HUDEP-2 (cell line): ENCODE results near the gene RBPJ.

Experiments
- DNase-seq, 76 experiments: peaks; one replicate each; lab custom pipeline; 2025; ENCODE audit not compliant: unreplicated experiment in 76 of 76; lab: John Stamatoyannopoulos, UW

RBPJ gene

GRCh38 chr4:26412381-26413372 is 91.9 kb downstream of the RBPJ start:
- no peak for DNase-seq

DNA sequence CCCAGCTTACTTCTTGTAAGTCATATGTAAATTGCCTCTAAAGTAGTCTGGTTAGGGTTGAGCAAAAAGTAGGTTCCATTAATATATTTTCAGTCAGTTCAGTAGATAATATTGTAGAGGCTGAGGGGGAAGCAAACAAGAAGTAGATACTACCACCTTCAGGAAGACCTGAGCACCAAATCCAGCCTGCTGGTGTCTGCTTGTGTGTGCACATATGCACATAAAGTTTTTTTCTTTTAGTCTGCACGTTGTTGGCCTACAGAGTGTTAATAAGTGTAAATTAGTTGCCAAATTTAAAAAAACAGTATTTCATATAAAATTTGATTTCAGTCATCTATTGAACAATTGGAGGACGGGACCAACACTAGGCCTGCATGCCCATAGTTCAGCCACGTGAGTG is 92.8 kb downstream of the RBPJ start:
- DNase-seq = no peak

DNA sequence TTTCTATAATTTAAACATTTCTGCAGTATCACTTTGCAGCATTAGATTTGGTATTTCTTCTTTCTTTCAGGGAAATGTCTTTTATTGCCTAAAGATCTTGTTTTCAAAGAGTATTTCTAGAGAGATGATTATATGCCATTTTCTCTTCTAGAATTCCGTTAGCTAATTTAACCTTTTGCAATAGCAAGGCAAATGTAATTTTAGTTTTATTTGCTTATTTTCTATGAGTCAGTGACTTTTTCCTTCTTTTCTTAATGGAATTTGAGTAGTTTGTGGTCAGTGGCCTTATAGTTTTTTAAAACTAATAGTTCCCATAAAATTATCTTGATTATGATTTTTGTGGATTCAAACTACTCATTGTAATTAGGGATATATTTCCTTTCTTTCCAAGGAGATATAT is 97.3 kb downstream of the RBPJ start:
- DNase-seq = no peak

GRCh38 chr4:26418850-26419249 is 98.0 kb downstream of the RBPJ start:
- DNase-seq = no peak

GRCh38 chr4:26420438-26420837 is 99.6 kb downstream of the RBPJ start:
- no peak for DNase-seq

DNA sequence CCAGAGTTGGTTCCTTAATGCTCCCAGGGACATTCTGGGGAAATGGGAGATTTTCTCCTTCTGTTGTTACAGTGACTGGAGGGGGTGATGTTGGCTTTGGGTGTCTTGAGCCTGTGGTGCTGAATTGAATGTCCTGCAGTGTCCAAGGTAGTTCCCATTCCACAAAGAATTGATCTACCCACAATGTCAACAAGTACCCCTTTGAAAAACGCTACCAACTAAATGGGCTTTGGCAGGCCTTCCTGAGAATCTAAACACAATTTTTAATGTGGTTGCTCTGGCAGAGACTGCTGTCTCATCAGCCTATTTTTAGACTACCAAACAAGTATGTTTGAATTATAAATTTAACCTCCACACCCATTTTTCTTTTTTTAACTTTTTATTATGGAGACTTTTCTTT is 100.1 kb downstream of the RBPJ start:
- no peak for DNase-seq

GRCh38 chr4:26424153-26424552 is 103.3 kb downstream of the RBPJ start:
- no peak for DNase-seq

- DNase-seq = no peak
Observed at GRCh38 chr4:26424838-26425237, 104.0 kb downstream of the RBPJ start.

- no peak for DNase-seq
Observed at GRCh38 chr4:26425953-26426352, 105.1 kb downstream of the RBPJ start.

GRCh38 chr4:26426892-26427291 is 106.1 kb downstream of the RBPJ start:
- DNase-seq = no peak

DNA sequence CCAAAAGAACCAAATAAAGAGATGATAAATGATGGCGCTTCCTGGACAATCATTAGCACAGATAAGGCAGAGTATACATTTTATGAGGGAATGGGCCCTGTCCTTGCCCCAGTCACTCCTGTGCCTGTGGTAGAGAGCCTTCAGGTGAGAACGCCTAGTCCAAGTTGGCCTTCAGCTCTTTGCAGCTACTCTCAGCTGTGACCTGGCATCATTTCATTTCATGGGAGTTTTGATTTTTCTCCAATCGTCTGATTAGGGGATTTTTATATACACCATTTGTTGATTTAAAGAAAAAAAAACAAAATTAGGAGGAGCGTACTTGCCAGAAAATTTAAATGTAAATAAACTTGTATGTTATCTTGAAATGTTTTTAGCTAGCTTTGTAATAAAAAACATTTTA is 109.1 kb downstream of the RBPJ start:
- no peak for DNase-seq

DNA sequence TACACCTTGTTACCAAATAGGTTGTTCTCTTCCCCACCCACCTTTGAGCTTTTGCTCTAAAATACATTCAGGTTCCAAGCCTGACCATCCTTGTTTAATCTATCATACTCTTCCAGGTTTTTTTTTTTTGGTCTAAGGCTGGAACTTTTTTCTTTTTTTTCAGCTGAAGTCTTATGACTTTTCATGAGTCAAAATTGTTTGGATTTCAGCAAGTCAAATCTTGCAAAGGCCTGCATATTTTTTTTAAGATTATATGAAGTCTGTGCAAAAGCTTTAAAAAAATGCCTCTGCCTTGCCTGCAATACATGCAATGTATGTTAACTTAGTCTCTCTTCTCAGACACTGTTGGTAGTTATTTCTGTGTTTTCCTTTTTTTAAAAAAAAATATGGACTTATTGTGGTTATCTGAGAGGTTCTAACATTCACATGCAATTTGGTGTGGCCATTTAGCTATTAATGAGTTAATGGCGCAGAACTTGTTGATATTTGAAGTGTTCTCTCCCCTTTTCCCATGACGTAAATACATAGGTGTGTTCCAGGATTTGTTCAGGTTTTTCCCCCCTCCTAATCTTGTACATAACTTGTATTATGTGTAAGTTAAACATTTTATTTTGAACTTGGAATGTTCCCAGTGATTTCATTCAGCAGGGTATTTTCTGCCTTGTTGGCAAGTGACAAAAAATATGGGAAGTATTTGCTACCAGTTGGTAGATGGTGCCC is 110.8 kb downstream of the RBPJ start:
- DNase-seq = no peak

DNA sequence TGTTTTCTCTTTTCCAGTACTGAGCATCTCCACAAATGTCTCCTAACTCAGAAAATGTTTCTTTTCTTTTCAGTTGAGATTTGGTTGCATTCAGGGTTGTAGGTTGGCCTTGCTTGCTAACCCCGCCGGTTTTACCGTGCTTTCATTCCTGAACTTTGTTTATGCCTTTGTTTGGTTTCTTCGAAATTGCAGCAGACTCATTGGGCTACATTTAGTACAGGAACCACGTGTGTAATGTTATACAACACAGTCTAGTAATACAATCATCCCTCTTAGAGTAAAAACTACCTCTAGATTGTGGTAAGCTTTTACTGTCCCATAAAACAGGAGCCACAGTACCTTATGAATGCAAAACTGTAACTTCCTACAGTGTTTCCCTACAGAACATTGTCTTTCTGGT is 111.6 kb downstream of the RBPJ start:
- DNase-seq = no peak

GRCh38 chr4:26433556-26433955 is 112.7 kb downstream of the RBPJ start:
- DNase-seq = no peak

DNA sequence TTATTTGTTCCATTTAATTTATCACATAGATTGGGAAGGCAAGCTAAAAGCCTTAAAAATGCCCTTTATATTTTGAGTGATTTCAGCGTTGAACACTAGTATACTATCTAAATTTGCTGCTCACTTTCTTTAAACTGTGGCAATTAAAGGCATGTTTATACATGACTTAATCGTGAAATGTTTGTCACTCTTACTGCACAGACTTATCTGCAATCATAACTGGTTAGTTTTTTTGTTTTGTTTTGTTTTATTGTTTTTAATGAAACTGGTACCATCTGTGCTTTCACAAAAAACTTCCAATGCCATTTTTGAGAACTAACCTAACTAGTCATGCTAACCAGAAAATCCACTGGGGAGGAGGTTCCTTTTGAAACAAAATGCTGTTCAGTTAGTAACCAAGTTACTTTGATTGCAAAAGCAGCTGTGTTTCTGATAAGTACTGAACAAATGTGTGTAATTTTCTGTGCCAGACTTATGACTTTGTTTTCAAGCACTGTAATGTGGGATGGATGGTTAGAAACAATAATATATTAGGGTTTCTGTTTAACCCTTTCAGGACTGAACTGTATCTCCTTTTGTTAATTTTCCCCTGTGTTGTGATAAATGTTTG is 113.3 kb downstream of the RBPJ start:
- DNase-seq = no peak

DNA sequence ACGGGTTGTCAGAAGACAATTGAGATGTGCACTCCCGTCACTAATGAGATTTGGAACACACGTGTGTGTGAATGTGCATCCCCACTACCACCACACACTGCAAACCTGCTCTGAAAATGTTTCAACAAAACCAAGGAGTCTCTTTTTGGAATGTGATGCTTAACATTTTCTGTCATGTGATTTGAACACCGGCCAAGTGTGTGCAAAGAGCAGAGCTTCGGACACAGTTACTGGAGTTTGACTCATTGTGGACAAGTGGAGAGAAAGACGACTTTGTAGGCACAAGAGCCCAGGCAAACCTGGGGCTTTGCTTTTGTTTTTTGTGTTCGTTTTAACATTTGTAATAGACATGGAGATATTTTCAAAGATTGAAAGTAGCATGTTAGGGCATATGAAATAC is 120.3 kb downstream of the RBPJ start:
- DNase-seq = no peak

DNA sequence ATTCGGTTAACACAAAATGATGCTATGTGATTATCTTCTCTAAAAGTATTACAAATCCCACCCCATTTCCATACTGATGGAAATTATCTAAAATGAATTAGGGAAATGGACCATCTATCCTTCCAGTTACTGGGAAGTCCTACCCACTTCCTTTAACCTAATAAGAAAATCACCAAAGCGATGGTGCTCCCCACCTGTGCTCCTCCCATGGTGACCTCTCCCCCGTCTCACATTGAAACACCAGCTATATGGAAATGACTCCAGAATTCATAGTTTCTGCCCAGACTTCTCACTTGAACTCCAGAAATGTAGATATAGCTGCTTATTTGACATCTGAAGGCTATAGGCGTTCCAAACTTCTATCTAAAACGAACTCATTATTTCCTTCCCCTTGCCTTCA is 121.0 kb downstream of the RBPJ start:
- DNase-seq = no peak

- no peak for DNase-seq
Observed at GRCh38 chr4:26447378-26447777, 126.6 kb downstream of the RBPJ start.

GRCh38 chr4:26450418-26450817 is 129.6 kb downstream of the RBPJ start:
- DNase-seq = no peak

GRCh38 chr4:26451597-26451996 is 130.8 kb downstream of the RBPJ start:
- no peak for DNase-seq
